Dedifferentiated amniotic fluid mesenchymal stem cell (primary cell): ENCODE results near the gene GPATCH11.

ENCODE experiments used
- DNase-seq: peaks from one replicate; pipeline ENCODE4 v3.0.0-alpha.2; 2016; ENCODE audit errors: extremely low spot score

Gene GPATCH11

DNA sequence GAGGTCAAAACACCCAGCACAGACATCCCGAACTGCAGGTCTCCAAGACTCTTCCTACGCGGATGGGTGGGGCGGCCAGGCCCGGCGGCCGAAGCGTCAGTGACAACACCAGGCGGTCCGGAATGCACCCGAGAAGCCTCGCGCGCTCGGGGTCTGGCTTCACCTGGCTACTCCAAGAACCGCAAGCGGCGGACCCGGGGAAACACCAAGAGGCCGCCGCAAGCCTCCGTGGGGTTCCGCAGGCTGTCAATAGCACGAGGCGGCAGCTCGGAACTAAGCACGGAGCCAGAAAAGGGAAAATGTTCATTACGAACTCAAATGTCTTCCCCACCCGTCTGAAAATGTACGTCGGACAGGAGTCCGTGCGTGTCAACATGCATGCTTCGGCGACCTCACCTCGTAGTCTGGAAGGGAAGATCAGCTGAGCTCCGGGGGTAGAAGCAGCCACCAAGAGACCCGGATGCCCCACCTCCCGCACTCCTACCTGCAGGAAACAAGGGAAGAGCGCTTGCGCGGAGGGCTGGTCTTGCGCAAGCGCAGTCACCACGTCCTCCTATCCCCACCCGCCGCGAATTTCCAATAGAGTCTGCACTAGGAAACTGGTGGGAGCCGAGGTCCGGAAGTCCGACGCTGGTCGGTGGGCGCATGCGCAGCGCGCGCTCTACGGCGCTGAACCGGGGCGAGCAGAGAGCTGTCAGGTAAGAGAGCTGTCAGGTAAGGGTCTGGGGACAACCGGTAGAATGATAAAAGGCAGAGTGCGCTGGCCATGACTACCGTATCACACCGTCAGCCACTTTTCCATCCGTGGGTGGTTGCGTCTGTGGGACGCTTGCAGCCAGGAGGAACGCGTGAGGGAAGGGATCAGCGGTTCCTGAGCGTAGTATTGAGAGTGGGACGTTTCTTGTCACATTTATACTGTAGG, at the start of gene GPATCH11, which contains the start of gene HEATR5B:
Gene GPATCH11, plus strand, starts transcription at position 646 of the 922 bp plus-strand sequence. CDS start 3,864 bp downstream, outside the sequence.
Gene HEATR5B, minus strand, starts transcription at position 500 of the 922 bp plus-strand sequence. CDS start 958 bp downstream, outside the sequence.
- peak; percentile 92 for DNase-seq

DNA sequence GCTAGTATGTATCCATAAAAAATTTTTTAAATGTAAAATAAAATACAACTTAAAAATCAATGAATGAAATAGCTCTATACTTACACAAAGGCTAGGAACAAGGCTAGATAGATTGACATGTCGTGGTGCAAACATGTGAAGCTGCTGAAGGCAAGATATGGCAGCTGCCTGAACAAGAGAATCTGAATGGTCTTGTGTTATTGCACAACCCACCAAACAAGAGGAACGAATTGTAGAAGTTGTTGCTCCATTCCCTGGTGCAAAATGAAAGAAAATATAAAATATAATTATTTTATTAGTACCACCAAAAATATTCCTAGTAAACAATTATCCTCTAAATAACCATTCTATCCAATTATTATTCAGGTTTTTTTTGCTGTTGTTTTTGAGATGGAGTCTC, 46.5 kb upstream of the GPATCH11 start:
- DNase-seq = no peak

DNA sequence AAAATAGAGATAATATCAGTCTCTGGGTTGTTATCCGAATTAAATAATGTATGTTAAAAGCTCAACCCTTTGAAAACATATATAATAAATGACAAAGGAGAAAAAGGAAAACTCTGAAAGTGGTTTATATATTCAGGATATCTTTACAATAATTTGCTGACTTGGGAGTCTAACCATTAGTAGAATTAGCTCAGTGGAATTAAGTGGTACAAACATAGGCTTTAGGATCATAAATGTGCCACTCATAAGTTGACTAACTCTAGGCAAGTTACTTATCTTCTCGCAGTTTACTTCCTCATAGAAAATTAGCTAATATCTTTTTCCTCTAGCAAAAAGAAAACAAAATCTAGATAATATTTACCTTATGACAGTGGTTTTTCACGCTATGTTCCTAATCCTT, 44.7 kb upstream of the GPATCH11 start:
- DNase-seq = no peak

DNA sequence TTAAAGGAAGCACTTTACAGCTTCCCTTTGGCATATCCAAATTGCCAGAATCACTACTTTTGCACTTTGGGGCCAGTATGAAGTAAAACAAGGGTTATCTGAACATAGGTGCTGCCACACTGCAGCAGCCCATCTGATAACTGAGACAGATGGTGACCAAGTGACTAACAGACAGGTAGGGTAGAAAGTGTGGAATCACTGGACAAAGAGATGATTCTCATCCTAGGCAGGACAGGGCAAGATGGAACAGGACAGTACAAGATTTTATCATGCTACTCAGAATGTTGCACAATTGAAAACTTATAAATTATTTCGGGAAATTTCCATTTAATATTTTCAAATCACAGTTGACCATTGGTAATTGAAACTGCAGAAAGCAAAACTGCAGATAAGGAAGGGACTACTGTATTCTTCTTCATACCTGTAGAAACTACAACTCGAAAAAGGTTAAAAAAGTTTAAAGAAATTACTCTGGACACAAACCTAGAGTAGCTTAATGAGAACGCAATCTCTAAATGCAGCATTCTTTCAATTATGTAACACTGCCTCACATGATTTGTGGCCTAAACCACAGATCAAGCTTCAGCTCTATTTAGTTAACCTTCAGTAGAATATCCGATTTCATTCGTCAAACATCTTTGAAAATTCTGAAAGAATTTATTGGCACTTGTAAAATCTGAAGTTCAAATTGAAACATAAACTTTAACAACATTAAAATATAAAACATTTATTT, 31.6 kb upstream of the GPATCH11 start:
- no peak for DNase-seq

DNA sequence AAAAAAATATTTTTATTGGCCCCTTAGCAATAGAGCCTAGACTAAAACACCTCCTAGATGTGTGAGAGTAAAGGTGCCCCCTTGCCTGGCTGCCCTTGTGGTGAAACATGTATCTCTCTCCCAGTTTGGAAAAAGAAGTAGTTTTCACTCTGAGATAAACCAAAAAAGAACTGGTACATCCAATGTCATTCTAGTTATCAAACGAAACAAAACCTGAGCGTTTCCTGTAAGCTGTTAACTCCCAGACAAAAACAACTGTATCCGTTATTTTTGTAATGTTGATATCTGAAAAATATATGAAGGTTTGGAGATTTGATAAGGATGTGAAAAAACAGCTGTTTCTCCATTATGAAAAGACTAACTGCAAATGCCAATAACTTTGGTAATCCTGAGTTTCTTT, 24.5 kb upstream of the GPATCH11 start:
- DNase-seq = no peak

DNA sequence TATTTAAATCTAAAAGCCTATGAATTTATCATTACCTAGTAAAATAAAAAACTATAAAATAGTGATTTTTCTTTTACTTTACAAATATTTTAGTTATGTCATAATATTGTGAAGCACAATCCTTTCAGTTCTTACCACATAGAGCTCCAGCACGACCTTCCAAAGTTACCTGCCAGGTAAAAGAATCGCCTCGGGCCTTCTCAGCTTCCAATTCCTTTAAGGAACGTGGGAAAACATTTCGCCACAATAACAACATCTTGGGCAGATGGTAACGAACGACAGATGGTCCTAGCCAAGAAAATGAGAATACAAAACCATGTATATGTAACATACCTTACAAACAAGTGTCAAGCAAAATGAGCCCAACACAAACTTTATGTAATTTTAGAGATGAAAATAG, 23.9 kb upstream of the GPATCH11 start:
- DNase-seq = no peak

DNA sequence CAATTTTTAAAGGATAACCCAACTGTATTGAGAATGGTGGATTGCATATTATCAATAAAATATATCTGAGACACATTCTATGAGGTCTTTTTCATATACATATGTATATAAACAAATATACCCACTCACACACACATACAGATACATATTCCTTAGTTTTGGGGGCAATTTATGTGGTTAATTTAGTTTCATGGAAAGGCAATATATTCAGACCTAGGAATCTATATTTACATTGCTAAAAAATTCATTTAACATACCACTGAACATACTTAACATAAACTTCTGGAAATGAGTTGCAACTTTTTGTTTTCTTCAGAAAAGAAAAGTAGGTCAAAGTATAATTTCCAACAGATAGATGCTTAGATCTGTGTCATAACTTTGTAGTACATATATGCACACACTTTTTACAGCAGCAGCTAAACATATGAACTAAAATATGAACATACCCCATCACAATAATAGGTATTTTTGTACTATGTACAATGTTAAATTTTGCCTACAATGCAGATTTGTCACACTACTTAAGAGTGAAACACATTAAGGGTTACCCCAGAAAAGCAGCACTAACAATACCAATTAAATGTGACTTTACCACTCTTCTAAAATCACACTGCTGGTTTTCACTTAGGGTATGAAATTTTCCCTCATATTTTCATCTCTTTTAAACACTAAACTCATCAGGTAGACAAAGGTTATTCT, 23.2 kb upstream of the GPATCH11 start:
- no peak for DNase-seq

DNA sequence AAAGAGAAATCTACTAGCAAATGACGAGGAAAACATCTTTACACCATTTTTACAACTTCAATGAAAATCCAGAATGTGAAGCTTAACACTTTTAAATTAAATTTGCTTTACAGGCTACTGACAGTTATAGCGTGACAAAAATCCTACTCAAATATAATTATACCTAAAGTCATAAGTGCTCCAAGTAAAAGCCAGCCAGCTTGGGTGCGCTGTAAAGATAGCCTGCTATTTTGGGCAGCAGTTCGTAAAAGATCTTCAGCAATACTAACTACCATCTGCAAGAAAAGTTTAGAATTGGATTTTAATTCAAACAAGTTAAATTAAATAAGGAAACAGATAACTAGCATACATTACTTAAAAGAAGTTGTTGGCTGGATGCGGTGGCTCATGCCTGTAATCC, 22.5 kb upstream of the GPATCH11 start:
- no peak for DNase-seq

DNA sequence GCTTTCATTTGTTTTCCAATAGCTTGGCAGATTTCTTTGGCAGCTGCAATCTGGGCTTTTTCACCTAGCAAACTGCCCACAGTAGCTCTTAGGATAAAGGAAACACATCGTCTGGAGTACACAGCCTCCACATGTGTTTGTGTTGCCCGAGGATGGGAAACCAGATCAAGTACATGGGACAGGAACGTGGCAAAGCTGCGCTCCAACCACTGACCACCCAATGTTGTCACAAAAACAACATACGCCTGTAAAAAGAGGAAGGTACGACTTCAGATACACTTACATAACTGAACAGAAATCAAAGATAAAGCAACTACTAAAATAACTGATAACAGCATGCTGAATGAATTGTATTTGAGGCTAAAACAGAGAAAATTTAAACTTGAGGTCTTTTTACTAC, 15.6 kb upstream of the GPATCH11 start:
- no peak for DNase-seq

DNA sequence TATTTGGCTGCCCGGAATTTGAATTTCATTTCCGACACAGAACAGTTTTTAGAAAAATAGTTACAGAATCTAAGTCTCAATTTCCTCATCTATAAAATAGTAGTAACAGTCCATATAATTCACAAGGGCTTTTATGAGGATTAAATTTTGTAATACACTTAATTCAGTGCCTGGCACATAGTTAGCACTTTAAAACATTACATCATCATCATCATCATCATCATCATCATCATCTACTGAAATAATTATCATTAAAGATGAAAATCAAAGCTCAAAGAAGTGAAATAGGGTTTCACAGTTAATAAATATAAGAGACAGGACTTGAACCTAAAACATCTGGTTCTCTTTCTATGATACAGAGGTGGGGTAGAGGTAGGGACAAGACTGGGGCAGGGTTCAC, 13.4 kb upstream of the GPATCH11 start:
- no peak for DNase-seq

DNA sequence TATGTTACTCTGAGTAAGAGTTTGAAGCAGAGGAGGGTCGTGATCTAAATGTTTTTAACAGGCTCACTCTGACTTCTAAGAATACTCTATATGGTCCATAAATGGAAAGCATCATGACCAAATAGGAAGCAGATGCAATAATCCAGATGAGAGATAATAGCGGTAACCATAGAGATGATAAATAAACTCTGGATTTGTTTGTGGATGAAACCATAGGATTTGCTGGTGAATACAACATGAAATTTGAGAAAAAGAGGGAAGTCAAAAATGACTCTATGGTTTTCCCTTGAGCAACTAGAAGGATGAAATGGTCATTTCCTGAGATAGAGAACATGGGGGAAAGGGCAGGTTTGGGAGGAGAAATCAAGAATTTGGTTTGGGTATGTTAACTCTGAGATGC, 4.1 kb upstream of the GPATCH11 start:
- DNase-seq = no peak

DNA sequence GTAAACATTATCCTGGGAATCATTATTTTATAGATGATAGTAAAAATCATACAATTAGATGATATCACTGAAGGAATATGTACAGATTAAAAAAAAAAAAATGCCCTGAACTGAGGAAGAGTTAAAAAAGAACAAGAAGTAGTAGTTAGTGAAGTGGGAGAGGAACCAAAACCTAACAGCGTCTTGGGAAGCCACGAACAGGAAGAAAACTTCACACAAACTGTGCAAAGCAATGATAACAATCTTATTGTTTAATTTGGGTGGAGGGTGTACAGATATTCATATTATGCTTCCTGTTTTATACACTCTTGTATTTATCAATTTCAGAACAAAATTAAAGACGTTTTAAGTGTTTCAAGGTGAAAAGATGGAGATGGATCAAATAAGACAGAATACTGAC, 3.6 kb upstream of the GPATCH11 start:
- no peak for DNase-seq

DNA sequence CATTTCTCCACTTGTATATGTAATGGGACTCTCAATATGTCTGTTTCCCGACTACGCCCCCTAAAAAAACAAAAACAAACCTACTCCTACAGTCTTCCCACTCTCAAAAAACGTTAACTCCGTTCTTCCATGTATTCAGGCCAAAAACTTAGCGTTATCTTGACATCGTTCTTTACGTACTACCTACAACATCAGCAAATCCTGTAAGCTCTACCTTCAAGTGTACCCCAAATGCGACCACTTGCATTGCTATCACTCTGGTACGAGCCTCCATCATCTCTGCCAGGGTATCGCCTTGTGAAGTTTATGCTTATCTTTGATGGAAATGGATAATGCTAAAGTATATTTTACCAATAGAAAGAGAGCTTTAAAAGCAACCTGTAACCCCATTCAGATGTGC, 479 bp downstream of the GPATCH11 start:
- DNase-seq = no peak

DNA sequence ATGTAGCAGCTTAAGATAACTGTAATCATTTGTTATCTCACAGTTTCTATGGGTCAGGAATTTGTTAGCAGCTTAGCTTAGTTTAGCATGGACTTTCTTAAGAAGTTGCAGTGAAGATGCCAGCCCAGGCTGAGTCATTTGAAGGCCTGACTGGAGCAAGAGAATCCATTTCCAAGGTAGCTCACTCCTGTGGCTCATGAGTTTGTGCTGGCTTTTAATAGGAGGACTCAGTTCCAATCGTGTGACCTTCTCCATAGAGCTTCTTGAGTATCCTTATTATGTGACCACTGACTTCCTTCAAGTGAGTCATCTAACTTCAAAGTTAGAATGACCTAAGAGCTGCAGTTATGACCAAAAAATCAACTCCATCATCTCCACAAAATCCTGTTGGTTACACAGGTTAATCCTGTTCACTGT, 1.4 kb downstream of the GPATCH11 start:
- no peak for DNase-seq

DNA sequence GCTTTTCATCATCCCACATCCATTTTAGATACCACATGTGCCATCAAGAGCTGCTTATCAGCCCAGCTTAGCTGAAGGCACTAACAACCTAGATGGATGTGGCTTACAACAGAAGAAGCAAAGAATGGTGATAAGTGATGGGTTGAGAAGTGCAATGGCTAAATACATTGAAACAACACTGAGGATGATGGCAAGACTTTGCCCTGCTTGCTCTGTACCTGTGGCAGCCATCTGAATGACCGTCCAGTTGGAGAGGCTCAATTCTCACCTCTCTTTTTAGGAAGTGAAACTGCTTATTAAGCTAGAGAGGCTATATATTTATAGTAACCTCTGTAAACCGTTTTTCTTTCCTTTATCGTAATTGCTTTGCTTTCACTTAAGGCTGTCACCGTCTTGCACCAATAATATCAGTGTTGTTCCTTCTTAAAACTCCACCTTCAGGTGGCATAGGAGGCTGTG, 5.7 kb downstream of the GPATCH11 start:
- DNase-seq = no peak

DNA sequence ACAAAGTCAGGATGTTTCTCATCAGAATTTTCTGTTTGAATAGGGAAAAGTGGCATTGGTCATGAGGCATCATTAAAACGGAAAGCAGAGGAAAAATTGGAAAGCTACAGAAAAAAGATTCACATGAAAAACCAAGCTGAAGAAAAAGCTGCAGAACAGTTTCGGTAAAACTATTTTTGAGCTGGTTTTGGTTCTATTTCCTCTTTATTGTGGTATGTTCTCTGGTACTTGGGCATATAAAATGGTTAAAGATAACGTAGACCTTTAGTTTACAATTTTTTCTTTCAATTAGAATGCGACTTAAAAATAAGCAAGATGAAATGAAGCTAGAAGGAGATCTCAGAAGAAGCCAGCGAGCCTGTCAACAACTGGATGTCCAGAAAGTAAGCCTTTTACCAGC, 7.6 kb downstream of the GPATCH11 start:
- no peak for DNase-seq

DNA sequence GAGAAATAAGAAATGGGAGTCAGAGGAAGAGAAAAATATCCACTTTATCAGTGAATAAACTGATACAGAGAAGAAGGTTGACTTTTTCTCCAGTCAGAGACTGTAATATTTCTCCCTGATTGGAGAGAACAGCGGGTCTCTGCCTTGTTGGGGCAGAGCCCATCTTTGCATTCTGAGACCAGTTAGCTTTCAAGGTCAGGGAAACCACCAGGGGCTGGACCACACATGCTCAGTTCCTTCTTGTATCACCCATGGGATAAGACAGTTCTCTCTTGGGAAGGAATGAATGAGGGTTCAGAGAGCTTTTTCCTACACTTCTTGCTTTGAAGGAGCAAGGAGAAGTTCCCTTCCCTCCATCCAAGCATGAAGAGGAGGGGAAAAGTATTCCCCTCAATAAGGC, 12.2 kb downstream of the GPATCH11 start:
- DNase-seq = no peak

DNA sequence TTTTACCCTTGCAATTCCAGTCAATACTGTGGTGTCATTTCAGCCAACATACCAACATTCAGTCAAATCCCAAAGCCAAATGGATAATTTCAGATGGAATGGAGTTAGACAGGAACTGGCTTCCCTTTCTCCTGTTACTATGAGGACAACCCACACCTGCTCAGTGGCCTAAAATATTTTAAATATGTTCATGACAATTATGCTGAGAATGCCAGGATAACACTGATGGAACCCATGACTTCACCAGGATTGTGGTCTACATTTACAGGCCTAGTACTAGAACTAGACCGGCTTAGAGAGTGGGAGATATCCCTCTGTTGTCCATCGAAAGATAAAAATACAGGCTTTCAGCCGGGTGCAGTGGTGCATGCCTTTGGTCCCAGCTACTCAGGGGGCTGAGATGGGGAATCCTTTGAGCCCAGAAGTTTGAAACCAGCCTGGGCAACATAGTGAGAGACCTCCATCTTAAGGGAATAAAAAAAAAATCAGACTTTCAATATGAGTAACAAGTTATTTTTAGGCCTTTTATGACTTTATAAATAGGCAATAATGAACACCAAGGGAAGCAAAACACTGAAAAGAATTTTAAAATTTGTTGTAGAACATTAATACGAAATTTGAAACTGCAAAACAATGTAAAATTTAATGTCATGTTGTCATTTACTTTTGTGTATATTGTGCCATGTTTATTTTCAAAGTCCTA, 14.2 kb downstream of the GPATCH11 start:
- no peak for DNase-seq

DNA sequence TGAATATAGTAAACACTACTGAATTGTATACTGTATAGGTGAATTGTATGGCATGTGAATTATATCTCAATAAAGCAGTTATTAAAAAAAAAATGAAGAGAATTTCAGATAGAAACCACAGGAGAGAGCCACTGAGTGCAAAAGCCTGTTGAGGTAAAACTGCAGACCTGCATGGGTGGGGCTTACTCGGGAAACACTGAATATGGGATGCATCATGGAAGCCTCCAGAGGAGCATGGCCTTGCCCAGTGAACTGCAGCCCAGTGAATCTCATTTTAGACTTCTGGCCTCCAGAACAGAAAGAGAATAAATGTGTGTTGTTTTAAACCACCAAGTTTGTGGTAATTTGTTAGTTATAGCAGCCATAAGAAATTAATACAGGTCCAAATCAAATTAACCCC, 15.7 kb downstream of the GPATCH11 start:
- no peak for DNase-seq

DNA sequence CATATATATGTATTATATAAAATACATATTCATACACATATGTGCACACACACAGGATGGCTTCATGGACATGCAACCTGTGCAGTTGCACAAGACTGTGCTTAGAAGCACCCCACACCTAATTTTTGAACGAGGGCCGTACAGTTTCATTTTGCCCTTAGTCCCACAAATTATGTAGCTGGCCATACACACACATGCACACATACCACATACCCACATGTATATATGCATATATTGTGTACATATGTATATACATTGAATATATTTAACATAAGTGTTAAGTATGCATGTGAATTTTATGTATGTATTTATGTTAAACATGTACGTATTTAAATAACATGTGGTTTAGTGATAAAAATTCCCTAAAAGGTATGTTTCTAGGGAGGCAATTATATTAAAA, 18.3 kb downstream of the GPATCH11 start:
- no peak for DNase-seq

DNA sequence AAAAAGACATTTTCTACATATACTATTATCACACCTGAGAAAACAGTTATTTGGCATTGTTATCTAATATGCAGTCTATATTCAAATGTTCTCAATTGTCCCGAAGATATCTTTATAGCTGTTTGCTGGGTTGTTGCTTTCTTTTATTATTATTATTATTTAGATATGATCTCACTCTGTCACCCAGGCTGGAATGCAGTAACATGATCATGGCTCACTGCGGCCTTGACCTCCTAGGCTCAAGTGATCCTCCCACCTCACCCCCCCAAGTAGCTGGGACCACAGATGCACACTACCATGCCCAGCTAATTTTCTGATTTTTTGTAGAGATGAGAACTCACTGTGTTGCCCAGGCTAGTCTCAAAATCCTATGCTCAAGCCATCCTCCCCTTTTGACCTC, 19.9 kb downstream of the GPATCH11 start:
- no peak for DNase-seq

DNA sequence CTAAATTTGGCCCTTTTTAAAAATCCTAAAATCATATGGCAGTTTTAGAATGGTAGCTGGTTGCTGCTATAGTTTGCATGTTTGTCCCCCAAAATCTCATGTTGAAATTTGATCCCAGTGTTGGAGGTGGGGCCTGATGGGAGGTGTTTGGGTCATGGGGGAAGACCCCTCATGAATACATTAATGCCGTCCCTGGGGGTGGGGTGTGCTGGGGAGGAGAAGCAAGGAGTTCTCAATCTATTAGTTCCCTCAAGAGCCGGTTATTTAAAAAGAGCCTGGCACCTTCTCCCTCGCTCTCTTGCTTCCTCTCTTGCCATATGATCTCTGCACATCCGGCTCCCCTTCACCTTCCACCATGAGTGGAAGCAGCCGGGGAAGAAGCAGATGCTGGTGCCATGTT, 20.8 kb downstream of the GPATCH11 start:
- no peak for DNase-seq
